HG03108 (cell line): ENCODE measurements around the gene LUZP2.

Source experiments
- ATAC-seq: cut with Tn5 transposase; IDR thresholded peaks from one replicate; pipeline ENCODE4 v1.9.1; 2021; ENCODE audit warnings: moderate library complexity; ENCODE audit not compliant: unreplicated experiment

LUZP2 gene

DNA sequence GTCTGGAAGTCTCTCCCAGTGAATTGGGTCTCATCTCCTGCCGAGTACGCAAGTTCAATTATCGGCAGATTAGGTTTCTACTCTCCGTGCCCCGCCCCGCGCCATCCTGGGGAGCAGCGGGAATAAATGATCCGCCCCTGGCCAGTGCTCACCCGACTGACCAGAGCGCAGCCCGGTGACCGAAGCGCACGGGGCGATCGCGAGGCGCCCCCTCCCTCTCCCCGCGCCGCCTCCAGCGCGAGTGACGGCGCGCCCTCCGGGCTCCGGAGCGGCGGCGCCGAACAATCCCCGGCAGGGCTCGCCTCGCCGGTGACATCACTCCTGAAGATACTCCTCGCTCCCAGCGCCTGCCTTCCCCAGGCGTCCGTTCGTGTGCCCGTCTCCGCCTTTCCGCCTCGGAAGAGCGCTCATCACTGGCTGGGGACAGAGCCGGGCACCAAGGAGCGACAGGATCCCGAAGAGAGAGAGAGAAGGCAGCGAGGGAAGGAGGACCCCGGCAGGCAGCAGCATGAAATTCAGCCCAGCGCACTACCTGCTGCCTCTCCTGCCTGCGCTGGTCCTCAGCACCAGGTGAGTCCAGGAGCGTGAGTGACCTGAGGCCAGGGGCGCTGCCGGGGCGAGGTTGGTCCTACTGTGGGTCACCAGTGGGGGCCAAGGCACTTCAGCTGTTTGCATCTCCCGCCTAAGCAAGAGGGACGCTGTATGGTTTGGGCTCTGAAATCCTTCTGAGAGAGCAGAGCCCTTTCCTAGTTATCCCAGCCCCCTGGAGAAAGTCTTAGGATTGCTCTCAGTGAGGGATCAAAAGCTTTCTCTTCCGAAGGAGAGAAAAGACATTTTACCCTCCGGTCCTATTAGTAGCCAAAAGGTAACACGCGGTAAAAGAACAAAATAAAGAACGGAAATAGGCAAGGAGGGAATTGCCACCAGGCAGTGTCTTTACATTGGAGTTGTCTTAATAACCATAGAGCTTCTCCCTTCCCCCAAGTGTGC, at the start of gene LUZP2:
Gene LUZP2 (plus strand): TSS at position 318 of the 990 bp plus-strand sequence.
- ATAC-seq = no peak

DNA sequence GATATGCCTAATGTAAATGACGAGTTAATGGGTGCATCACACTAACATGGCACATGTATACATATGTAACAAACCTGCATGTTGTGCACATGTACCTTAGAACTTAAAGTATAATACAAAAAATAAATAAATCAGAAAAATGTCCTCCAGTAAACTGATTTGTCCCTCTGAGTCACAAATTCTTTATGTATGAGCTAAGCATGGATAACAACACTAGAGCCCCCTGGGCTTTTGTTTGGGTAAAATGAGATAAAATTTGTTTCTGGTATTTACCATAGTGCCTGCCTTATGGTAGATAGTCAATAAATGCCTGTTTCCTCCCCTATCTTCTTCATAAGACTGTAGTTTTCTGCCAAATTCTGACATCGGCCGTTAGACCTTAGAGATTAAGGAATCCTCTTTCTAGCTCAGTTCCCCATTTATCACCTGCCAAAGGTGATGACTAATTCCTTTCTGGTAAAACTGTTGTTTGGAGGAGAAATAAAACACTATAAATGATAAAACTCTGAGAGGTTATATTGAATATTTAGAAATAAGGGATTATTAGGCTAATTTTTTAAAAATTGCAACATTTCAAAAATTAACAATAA, 43.6 kb upstream of the LUZP2 start:
- ATAC-seq = no peak

DNA sequence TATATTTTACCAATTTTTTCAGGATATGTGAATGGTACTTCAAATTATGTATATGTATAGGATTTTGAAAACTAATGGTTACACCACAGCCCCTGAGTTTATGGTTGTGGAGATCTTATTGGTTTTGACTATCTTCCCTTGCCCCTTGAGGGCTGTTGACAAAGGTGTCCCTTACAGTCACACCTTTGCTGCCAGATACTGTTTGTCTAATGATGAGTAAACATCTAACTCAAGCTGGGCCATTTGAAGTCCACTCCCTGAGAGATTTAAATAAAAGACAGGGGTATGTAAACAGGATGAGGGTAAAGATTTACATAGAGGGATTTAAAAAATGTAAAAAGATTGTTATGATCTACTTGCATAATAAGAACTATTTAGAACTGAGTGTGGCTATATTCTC, 38.9 kb upstream of the LUZP2 start:
- ATAC-seq = no peak

DNA sequence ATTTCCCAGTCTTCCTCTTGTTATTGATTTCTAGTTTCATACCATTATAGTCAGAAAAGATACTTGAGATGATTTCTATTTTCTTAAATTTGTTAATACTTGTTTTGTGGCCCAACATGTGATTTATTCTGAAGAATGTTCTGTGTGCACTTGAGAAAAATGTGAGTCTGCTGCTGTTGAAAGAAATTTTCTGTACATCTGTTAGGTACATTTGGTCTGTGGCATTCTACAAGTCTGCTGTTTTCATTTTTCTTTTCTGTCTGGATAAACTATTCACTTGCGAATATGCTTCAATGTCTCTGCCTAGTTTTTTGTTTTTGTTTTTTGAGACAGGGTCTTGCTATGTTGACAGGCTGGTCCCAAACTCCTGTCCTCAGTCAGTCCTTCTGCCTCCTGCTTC, 26.4 kb upstream of the LUZP2 start:
- no peak for ATAC-seq

DNA sequence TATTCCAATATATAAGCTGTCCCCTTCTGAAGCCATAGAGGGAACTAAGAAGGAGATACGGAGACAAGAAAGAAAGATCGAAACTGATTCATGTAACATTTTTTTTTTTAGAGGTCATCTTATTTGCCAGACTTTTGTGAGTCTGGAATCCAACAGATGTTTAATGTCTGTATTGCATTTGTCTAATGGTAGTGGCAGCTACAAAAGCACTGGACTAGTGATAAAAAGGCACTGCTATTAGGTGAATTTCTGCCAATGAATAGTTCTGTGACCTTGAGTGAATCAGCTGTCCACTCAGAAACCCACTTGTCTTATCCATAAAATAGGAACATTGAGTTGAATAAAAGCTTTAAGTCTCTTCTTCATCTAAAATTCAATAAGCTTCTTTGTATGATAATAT, 25.8 kb upstream of the LUZP2 start:
- no peak for ATAC-seq

DNA sequence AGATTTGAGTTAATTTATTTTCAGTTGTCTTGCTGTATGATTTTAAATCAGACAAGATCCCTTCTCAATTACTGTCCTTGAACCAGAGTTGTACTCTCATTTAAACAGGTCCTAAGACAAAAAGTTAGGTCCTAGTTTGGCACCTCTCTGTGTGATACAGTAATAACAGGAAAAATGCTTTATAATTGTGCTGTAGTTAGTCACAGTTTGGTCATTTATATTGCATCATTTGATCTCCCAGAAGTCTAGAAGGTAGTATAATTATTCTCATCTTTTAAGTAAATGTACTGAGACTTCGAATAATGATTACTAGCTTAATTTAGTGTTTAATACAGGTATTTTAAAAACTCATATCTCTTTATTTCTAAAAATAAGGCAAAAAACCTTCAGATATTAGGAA, 18.1 kb upstream of the LUZP2 start:
- ATAC-seq = no peak

DNA sequence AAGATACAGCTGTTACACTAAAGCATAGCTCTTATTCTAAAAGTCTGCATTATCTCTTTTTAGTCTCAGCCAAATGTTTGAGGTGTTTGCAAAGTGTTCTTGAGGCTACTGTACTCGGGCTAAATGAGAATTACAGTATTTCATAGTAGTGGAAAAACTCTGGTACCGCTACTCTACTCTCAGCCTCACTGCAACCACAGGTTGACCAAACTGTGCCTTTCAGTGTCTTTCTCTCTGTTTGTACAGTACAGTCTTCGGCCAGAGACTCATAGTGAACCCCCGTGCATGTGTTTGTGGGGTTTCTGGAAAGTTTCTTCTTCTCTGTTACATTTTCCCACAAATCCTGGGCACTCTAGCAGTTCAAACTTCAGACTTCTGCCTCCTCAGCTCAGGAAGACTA, 7.4 kb upstream of the LUZP2 start:
- no peak for ATAC-seq

DNA sequence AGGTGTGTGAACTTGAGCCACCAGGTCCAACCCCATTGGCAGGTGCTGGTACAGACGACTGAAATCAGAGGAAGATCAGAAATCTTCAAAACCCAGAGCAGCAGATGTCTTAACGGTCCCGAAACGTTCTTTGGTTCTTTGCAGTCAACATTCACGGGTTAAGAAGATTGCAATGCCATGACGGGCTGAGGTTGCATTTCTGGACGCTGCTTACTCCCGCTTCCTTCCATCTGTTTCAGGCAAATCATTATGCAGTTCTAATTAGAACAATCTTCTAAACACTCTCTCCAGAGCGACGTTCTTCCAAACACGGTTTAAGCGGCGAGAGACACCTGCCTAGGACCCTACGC, 492 bp upstream of the LUZP2 start:
- no peak for ATAC-seq

DNA sequence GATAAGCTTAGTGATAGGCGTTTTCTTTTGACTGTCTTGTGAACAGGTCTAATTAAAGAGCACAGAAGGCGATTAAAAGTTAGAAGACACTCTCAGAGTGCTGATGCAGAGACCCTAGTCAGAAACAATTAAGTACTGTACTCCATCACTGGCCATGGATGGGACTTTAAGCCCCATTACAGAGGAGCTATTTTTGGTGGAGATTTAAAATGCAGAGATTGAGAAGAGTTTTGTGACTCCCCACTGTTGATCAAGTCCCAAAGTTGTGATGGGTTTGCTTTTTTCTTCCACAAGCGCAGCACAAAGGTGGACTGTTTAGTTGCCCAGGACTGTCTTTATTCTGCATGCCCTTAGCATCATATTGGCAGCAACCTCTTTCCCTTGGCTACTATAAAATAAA, 978 bp downstream of the LUZP2 start:
- no peak for ATAC-seq

DNA sequence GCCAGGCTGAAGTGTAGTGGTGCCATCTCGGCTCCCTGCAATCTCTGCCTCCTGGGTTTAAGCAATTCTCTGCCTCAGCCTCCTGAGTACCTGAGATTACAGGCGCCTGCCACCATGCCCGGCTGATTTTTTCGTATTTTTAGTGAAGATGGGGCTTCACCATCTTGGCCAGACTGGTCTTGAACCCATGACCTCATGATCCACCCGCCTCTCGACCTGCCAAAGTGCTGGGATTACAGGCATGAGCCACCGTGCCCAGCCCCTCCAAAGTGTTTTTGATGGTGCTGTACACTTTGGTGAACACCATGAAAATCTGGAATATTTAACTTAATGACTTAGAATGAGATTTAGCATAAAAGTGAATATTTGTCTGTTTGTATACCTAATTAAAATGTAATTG, 5.6 kb downstream of the LUZP2 start:
- no peak for ATAC-seq

DNA sequence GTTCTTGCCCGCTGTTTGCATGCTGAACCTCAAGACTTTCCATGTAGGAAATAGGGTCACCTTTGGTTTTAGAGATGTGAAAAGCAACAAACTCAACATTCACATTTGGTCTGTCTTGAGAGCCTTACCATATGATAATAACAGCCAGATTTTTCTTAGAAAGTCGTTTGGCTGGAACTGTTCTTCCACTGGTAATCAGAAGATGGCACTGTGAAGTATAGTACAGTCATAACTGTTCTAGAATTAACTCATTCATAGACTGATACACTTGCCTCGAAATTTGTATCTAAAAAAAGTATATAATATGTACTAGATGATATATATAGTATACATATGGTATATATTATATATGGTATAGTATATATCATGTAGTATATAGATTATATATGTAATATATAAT, 12.3 kb downstream of the LUZP2 start:
- ATAC-seq = no peak

DNA sequence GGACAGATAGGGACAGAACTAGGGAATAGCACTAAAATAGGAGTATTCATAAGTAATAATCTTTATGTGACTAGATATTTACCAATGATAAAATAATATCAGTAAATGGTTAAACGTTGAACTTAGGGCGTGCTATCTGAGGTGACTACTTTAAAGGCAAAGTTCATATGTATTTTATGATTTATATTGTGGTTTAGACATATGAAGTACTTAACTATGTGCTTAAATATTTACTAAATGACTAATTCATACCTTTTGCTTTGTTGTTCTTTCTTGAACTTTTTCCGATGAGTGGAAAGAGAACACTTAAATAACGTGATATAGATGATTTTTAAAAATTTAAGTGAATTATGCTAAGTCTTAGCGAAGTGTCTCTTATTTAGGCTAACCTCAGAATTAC, 14.7 kb downstream of the LUZP2 start:
- no peak for ATAC-seq

DNA sequence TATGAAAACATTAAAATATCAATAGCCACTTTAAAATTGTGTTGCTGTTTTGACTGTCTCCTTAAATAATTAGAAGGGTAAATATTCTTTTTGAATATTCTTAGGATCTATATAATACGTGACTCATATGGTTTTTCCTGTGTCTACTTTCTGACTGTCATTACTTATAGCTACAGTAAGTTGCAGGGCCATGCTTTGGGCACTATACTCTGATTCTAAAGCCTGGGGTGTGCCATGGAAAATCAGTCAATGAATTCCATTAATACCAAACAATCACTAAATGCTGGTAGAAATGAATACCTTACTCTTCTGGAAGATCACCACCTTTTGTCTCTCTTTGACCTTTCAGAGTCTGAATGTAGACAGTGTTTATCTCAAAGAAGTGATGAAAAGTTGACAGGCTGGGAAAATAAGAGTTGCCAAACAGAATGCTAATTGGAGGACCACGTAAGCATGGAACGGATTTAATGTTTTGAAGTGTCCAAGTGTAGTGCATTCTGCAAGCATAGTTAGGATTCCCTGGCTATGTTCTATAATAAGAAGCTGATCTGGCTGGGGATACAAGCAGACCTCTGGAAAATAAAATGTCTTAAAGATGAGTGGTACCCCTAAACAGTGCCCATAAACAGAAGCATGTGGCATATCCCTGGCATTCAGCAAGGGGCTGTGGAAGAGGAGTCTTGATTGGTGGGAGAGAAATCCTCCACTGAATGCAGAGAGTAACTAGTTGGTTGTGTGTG, 16.8 kb downstream of the LUZP2 start:
- no peak for ATAC-seq

DNA sequence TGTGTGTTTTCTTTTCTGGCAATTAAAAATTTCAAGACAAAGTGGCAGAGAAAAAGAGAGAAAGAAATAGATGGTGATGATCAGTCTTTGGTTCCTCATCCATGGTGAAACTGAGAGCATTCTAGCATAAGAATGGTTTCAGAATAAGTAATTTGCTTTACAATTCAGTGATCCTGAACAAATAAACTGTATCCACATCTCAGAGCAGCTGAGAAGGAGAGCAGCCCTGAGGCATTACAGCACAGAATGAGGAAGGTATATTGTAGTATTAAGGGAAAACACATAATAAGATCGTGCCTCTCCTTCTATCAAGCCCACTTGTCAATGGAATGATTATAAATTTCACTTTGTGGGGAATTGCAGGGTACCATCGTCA, 17.4 kb downstream of the LUZP2 start:
- peak; percentile 56 for ATAC-seq

DNA sequence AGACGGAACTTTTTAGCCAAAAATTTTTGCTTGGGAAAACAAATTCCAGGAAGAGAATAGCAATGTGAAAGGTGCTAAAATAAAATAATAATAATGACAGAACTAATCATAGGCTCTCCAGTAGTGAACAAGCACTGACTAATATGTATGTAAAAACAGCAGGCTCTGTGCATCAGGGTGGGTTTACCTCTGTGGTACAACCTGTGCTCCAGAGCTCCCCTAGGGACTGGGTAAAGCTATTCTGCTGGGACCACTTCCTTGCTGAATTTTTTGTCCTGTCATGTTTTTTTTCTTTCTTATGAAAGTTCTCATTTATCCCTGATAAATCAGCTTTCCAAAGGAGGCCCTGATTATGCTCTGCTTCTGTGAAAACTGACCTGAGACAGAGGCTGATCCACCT, 18.8 kb downstream of the LUZP2 start:
- no peak for ATAC-seq

DNA sequence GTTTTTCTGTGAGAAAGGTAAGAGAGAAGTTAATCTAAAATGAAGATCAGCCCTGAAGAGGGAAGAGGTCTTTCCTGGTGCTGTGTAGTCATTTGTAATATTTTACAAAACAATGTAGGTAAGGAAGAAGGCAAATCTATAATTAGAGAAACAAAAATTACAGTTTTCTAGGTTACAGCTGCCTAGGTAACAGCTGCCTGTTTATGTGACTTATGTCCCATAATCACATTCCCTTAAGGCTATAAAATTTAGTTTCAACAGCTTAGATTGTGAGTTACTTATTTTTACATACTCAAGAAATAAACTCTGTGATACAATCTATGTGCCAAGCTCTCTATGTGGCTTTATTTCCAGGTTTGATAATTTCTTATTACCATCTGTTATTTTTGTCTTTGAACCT, 19.8 kb downstream of the LUZP2 start:
- no peak for ATAC-seq

DNA sequence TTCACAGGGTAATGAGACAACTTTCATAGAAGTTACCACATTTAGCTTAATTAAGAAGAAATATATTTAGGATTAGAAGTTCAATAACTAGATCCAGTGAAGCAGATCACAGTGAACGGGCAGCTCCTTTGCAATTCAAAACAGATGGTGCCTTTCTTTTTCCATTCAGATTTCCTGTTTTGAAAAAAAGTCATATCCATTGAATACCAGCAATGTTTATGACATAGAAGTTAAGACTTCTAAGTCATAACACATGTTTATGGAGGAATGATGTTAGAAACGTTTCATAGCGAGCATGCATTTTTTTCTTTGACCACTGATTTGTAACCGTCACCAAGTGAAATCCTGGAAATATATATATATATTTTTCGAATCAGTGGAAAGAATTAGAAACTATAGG, 24.7 kb downstream of the LUZP2 start:
- no peak for ATAC-seq

DNA sequence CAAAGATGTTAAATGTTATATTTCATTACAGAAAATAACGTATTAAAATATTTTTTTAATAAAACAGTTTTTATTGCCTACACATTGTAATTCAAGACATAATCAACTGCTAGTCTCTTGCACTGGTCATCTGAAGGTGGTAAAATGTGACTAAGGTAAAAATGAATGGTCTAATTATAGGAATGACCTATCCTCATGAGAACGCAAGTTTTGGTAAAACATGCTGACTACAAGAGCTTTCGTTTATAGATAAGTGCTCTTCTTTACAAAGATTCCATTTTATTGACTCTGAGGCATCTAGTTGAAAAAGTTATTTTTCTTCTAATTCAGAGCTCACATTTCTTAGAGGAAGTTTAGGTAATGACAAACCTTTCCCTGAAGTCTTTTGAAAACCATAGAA, 27.3 kb downstream of the LUZP2 start:
- ATAC-seq = no peak

DNA sequence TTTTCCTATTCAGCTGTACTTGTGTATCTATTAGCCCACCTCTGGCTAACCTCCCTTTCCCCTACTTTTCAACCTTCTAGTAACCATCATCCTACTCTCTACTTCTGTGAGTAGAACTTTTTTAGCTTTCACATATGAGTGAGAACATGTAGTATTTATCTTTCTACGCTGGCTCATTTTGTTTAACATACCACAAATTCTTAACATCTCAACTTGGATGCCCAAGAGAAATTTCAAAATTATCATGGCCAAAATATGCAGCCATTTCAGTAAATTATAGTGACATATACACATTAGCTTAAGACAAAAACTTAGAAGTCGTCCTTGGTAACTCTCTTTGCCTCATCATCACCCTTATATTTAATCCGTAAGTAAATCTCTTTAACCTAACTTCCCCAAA, 34.7 kb downstream of the LUZP2 start:
- ATAC-seq = no peak

DNA sequence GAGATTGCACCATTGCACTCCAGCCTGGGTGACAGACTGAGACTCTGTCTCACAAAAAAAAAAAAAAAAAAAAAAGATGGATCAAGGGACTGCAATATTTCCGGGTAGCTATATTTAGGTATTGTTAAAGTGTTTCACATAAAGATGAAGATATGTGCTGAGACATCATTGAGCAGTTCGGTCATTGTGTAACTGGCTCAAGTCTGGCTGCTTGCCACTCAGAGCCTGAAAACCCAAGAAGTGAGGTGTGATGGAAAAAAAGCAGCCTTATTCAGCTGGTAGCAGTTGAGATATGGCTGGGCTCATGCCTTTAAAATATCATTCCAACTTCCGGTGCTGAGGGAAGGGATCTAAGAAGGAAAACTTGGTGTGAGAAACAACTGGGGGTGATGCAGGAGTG, 46.9 kb downstream of the LUZP2 start:
- ATAC-seq = no peak

DNA sequence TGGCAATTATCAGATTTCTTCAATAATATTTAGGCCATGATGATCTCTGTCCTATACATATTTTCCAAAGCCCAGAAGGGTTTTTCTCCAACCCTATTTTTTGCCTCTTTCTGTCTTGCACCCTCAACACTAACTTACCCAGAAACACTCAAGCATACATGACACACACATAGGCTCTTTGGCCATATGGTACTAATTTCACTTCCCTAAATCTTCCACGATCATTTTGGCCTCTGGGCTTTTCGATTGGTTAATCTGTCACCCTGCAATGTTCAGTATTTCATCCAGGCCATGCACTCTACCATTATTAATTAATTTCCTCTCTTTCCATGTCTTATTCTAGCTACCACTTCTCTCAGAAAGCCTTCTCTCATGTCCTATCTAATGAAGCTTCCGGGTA, 59.8 kb downstream of the LUZP2 start:
- ATAC-seq = no peak

DNA sequence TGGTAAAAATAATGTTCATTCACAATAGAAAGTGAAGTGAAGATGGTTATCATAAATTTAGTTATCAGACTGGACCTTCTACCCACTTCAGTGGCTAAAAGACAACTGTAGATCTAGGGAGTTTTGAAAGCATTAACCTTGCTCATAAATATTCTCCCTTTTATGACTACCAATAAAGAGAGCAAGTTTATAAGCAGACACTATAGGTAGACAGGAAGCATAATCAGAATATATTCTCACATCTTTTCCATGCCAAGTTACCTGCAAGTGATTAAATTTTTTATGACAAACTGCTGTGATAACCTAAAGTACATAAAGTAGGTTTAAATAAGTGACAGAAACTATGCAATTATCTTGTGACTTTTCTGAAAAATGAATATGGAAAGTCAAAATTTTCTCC, 62.5 kb downstream of the LUZP2 start:
- no peak for ATAC-seq
